GM19438 (cell line): ENCODE results near the gene PAX4.
A peak's percentile ranks its signal among the peaks of the same experiment; 100 is the strongest.
"Not testable (repeated sequence)": the region's sequence is repeated elsewhere in the genome, so short reads cannot be mapped to it uniquely, and the experiment has no call there.

Experiments
- ATAC-seq: cut with Tn5 transposase; IDR thresholded peaks from one replicate; pipeline ENCODE4 v1.9.1; 2021; ENCODE audit warnings: low read depth; ENCODE audit not compliant: unreplicated experiment

Gene PAX4

GRCh38 chr7:127587663-127588018, 30.3 kb downstream of the PAX4 start:
- no peak for ATAC-seq

GRCh38 chr7:127586346-127586745, 31.6 kb downstream of the PAX4 start:
- ATAC-seq, result no peak

- peak; percentile 70 for ATAC-seq
These were observed 32.6 kb downstream of the PAX4 start, which contains the start of gene GCC1 for GRCh38 chr7:127585044-127585953. Gene GCC1 (minus strand): TSS chr7:127585596. CDS start chr7:127585182, 414 bp downstream.

- ATAC-seq, result no peak
These were observed 33.3 kb downstream of the PAX4 start for GRCh38 chr7:127584648-127585043.

GRCh38 chr7:127582361-127582760, 35.6 kb downstream of the PAX4 start:
- ATAC-seq, result no peak

GRCh38 chr7:127581716-127582115, 36.2 kb downstream of the PAX4 start:
- no peak for ATAC-seq

- no peak for ATAC-seq
These were observed 37.3 kb downstream of the PAX4 start for GRCh38 chr7:127580612-127581011.

GRCh38 chr7:127578711-127579275, 39.1 kb downstream of the PAX4 start:
- no peak for ATAC-seq

- no peak for ATAC-seq
These were observed 39.8 kb downstream of the PAX4 start for GRCh38 chr7:127578036-127578684.

- ATAC-seq, result no peak
These were observed 46.0 kb downstream of the PAX4 start for GRCh38 chr7:127571741-127572505.

- ATAC-seq, result not testable (repeated sequence)
These were observed 49.9 kb downstream of the PAX4 start for GRCh38 chr7:127568034-127568433.

- no peak for ATAC-seq
These were observed 51.7 kb downstream of the PAX4 start for GRCh38 chr7:127566242-127566641.
